IPS-15b (cell line): ENCODE results near the gene SLC39A11.

Source experiments
- H3K27me3 ChIP-seq: one replicate; pipeline ENCODE4 v1.6.1; 2013; ENCODE audit warnings: low read length; ENCODE audit not compliant: control insufficient read depth, insufficient read depth
- H3K36me3 ChIP-seq: one replicate; pipeline ENCODE4 v1.6.1; 2013; ENCODE audit warnings: low read length; ENCODE audit not compliant: control insufficient read depth, insufficient read depth
- H3K4me1 ChIP-seq: one replicate; pipeline ENCODE4 v1.6.1; 2013; ENCODE audit warnings: mild to moderate bottlenecking, low read length; ENCODE audit not compliant: control insufficient read depth, insufficient read depth
- H3K4me3 ChIP-seq: one replicate; pipeline ENCODE4 v1.5.1; 2013; ENCODE audit warnings: low read depth, low read length
- H3K9ac ChIP-seq: one replicate; pipeline ENCODE4 v1.6.1; 2013; ENCODE audit warnings: low read depth, mild to moderate bottlenecking, low read length
- H3K9me3 ChIP-seq: one replicate; pipeline ENCODE4 v1.6.1; 2013; ENCODE audit warnings: mild to moderate bottlenecking, low read length; ENCODE audit not compliant: control insufficient read depth, insufficient read depth

The SLC39A11 gene

GRCh38 chr17:72622661-72623433 lies 469.6 kb downstream of the SLC39A11 start:
- H3K27me3 ChIP-seq, result peaks cover 5% of the 10 kb centered on the region
- no peaks in the 10 kb centered on the region for H3K36me3 ChIP-seq
- H3K4me1 ChIP-seq, result peaks cover 3% of the 10 kb centered on the region
- no peaks in the 10 kb centered on the region for H3K9me3 ChIP-seq
- H3K4me3 ChIP-seq, result no peak overlapping the region
- H3K9ac ChIP-seq, result no peak overlapping the region

GRCh38 chr17:72619976-72620650 lies 472.4 kb downstream of the SLC39A11 start:
- Histone ChIP-seq H3K4me1 (peaks cover 7% of the 10 kb centered on the region), H3K4me3 (no peak overlapping the region), H3K9ac (no peak overlapping the region), H3K36me3 (no peaks in the 10 kb centered on the region), H3K27me3 (peaks cover 7% of the 10 kb centered on the region), H3K9me3 (no peaks in the 10 kb centered on the region)

GRCh38 chr17:72618001-72618509 lies 474.4 kb downstream of the SLC39A11 start:
- Histone ChIP-seq H3K36me3 (no peaks in the 10 kb centered on the region), H3K4me3 (no peak overlapping the region), H3K9ac (no peak overlapping the region), H3K9me3 (no peaks in the 10 kb centered on the region), H3K4me1 (peaks cover 12% of the 10 kb centered on the region), H3K27me3 (peaks cover 15% of the 10 kb centered on the region)

GRCh38 chr17:72617557-72617956 lies 474.9 kb downstream of the SLC39A11 start:
- no peak overlapping the region for H3K9ac ChIP-seq
- H3K9me3 ChIP-seq, result no peaks in the 10 kb centered on the region
- no peaks in the 10 kb centered on the region for H3K36me3 ChIP-seq
- peaks cover 15% of the 10 kb centered on the region for H3K27me3 ChIP-seq
- peaks cover 12% of the 10 kb centered on the region for H3K4me1 ChIP-seq
- H3K4me3 ChIP-seq, result no peak overlapping the region

GRCh38 chr17:72616447-72616846 lies 476.0 kb downstream of the SLC39A11 start:
- H3K4me1 ChIP-seq, result peaks cover 12% of the 10 kb centered on the region
- H3K36me3 ChIP-seq, result no peaks in the 10 kb centered on the region
- peaks cover 15% of the 10 kb centered on the region for H3K27me3 ChIP-seq
- no peaks in the 10 kb centered on the region for H3K9me3 ChIP-seq
- H3K9ac ChIP-seq, result no peak overlapping the region
- no peak overlapping the region for H3K4me3 ChIP-seq

- H3K9me3 ChIP-seq, result no peaks in the 10 kb centered on the region
- peaks cover 15% of the 10 kb centered on the region for H3K27me3 ChIP-seq
- no peak overlapping the region for H3K9ac ChIP-seq
- H3K36me3 ChIP-seq, result no peaks in the 10 kb centered on the region
- H3K4me3 ChIP-seq, result peak overlapping the region; percentile 24
- peaks cover 12% of the 10 kb centered on the region for H3K4me1 ChIP-seq
Observed at GRCh38 chr17:72615627-72615991, 476.9 kb downstream of the SLC39A11 start.

- H3K4me1 ChIP-seq, result peaks cover 12% of the 10 kb centered on the region
Observed at GRCh38 chr17:72614871-72615626, 477.4 kb downstream of the SLC39A11 start.

GRCh38 chr17:72614476-72614870 lies 478.0 kb downstream of the SLC39A11 start:
- no peak overlapping the region for H3K9ac ChIP-seq
- no peaks in the 10 kb centered on the region for H3K9me3 ChIP-seq
- H3K4me1 ChIP-seq, result peaks cover 12% of the 10 kb centered on the region
- no peak overlapping the region for H3K4me3 ChIP-seq
- no peaks in the 10 kb centered on the region for H3K36me3 ChIP-seq
- H3K27me3 ChIP-seq, result peaks cover 15% of the 10 kb centered on the region

More at GRCh38 chr17:72614871-72615626, 477.4 kb downstream of the SLC39A11 start:
- H3K9ac ChIP-seq, result no peak overlapping the region
- H3K27me3 ChIP-seq, result peaks cover 15% of the 10 kb centered on the region
- H3K4me3 ChIP-seq, result peak overlapping the region; percentile 24
- H3K36me3 ChIP-seq, result no peaks in the 10 kb centered on the region
- H3K9me3 ChIP-seq, result no peaks in the 10 kb centered on the region

- H3K4me1 ChIP-seq, result peaks cover 12% of the 10 kb centered on the region
- peaks cover 15% of the 10 kb centered on the region for H3K27me3 ChIP-seq
- no peak overlapping the region for H3K4me3 ChIP-seq
- H3K9me3 ChIP-seq, result no peaks in the 10 kb centered on the region
- no peak overlapping the region for H3K9ac ChIP-seq
- no peaks in the 10 kb centered on the region for H3K36me3 ChIP-seq
Observed at GRCh38 chr17:72613806-72614292, 478.6 kb downstream of the SLC39A11 start.

GRCh38 chr17:72613396-72613795 lies 479.1 kb downstream of the SLC39A11 start:
- peaks cover 12% of the 10 kb centered on the region for H3K4me1 ChIP-seq
- H3K9ac ChIP-seq, result no peak overlapping the region
- H3K9me3 ChIP-seq, result no peaks in the 10 kb centered on the region
- H3K27me3 ChIP-seq, result peaks cover 14% of the 10 kb centered on the region
- H3K36me3 ChIP-seq, result no peaks in the 10 kb centered on the region
- no peak overlapping the region for H3K4me3 ChIP-seq

- H3K4me3 ChIP-seq, result no peak overlapping the region
- H3K9ac ChIP-seq, result no peak overlapping the region
- H3K4me1 ChIP-seq, result peaks cover 9% of the 10 kb centered on the region
- peaks cover 11% of the 10 kb centered on the region for H3K27me3 ChIP-seq
- no peaks in the 10 kb centered on the region for H3K36me3 ChIP-seq
- no peaks in the 10 kb centered on the region for H3K9me3 ChIP-seq
Observed at GRCh38 chr17:72611172-72611571, 481.3 kb downstream of the SLC39A11 start.
